ENCODE results near the gene NOS3. TPM values are rescaled to one million over a fixed set of nuclear protein-coding genes. Genes with fewer than 3 reads are reported as not detected.

Gene NOS3
- total and polyA plus RNA-seq, 10 donors, result 11.9 to 455 (median 164) TPM

DNA sequence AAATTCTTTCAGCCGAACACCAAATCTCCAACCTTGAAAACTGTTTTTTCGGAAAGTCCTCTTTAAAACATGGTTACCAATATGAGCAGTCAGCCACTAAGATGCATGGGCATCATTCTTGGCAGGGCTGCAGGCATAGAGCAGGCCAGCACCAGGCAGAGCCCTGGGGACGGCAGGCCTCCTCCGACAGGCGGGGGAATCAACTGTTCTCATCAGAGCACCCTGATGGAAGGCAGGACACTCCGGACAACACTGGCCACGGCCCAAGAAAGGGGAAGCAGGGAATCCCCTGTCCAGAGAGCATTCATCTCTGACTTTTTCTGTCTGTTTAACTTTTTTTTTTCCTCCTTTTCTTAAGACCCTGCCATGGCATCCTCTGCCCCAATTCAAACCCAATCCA is 1.4 kb upstream of the NOS3 start:
- H3K27me3 ChIP-seq (replicated peaks in 1 of 7), result peaks cover 0 to 44% (median 0%) of the 10 kb centered on the region in 7 donors
- H3K27ac ChIP-seq, result peak overlapping the region; percentile 49 to 89 (median 83)
- 34 to 76% (median 56%) methylated on average over 7 of the region's 7 CpGs for WGBS, 5 donors
- no peaks in the 10 kb centered on the region for H3K36me3 ChIP-seq
- TF ChIP-seq, protein P1, sequence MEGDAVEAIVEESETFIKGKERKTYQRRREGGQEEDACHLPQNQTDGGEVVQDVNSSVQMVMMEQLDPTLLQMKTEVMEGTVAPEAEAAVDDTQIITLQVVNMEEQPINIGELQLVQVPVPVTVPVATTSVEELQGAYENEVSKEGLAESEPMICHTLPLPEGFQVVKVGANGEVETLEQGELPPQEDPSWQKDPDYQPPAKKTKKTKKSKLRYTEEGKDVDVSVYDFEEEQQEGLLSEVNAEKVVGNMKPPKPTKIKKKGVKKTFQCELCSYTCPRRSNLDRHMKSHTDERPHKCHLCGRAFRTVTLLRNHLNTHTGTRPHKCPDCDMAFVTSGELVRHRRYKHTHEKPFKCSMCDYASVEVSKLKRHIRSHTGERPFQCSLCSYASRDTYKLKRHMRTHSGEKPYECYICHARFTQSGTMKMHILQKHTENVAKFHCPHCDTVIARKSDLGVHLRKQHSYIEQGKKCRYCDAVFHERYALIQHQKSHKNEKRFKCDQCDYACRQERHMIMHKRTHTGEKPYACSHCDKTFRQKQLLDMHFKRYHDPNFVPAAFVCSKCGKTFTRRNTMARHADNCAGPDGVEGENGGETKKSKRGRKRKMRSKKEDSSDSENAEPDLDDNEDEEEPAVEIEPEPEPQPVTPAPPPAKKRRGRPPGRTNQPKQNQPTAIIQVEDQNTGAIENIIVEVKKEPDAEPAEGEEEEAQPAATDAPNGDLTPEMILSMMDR (IDR thresholded peaks at IDR 0.05 in 8 of 11, conservative IDR thresholded peaks at IDR 0.05 in 3 of 11), result no peak
- TF ChIP-seq POLR2AphosphoS5 (IDR thresholded peaks at IDR 0.05) (no peak), POLR2A (IDR thresholded peaks at IDR 0.05) (no peak)
- H3K4me1 ChIP-seq, result peaks cover 11 to 80% (median 54%) of the 10 kb centered on the region in 6 donors
- H3K4me3 ChIP-seq, result no peak overlapping the region
- H3K9me3 ChIP-seq, result peaks cover 0 to 21% (median 16%) of the 10 kb centered on the region in 8 donors
- intact Hi-C loops (cut with DNase I; ENCODE audit: low total_unique reads), result no loop called here
- DNase-seq, result no peak

DNA sequence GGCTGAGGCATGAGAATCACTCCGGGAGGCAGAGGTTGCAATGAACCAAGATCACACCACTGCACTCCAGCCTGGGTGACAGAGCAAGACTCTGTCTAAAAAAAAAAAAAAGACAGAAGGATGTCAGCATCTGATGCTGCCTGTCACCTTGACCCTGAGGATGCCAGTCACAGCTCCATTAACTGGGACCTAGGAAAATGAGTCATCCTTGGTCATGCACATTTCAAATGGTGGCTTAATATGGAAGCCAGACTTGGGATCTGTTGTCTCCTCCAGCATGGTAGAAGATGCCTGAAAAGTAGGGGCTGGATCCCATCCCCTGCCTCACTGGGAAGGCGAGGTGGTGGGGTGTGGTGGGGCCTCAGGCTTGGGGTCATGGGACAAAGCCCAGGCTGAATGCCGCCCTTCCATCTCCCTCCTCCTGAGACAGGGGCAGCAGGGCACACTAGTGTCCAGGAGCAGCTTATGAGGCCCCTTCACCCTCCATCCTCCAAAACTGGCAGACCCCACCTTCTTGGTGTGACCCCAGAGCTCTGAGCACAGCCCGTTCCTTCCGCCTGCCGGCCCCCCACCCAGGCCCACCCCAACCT is 1.3 kb downstream of the NOS3 start:
- Histone ChIP-seq H3K36me3 (peaks cover 0 to 12% (median 0%) of the 10 kb centered on the region in 6 donors), H3K9me3 (peaks cover 0 to 21% (median 16%) of the 10 kb centered on the region in 8 donors), H3K4me3 (no peak overlapping the region), H3K27me3 (replicated peaks in 1 of 7) (peaks cover 0 to 41% (median 6%) of the 10 kb centered on the region in 7 donors), H3K4me1 (peaks cover 14 to 85% (median 63%) of the 10 kb centered on the region in 6 donors), H3K27ac (peak overlapping the region; percentile 7 to 89 (median 77))
- WGBS, 5 donors, result 70 to 88% (median 72%) methylated on average over 6 of the region's 6 CpGs
- intact Hi-C loops (cut with DNase I; ENCODE audit: low total_unique reads), result no loop called here
- TF ChIP-seq POLR2AphosphoS5 (IDR thresholded peaks at IDR 0.05) (no peak), POLR2A (IDR thresholded peaks at IDR 0.05) (no peak)
- TF ChIP-seq, protein P1 (IDR thresholded peaks at IDR 0.05 in 8 of 11, conservative IDR thresholded peaks at IDR 0.05 in 3 of 11), result no peak
- no peak for DNase-seq

DNA sequence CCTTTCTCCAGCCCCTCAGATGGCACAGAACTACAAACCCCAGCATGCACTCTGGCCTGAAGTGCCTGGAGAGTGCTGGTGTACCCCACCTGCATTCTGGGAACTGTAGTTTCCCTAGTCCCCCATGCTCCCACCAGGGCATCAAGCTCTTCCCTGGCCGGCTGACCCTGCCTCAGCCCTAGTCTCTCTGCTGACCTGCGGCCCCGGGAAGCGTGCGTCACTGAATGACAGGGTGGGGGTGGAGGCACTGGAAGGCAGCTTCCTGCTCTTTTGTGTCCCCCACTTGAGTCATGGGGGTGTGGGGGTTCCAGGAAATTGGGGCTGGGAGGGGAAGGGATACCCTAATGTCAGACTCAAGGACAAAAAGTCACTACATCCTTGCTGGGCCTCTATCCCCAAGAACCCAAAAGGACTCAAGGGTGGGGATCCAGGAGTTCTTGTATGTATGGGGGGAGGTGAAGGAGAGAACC is 2.1 kb downstream of the NOS3 start:
- peak; percentile 87 for DNase-seq
- Histone ChIP-seq H3K4me1 (peaks cover 14 to 89% (median 66%) of the 10 kb centered on the region in 6 donors), H3K4me3 (peak overlapping the region in 6 of 8 donors; percentile 46 to 78 (median 60)), H3K27ac (peak overlapping the region; percentile 7 to 89 (median 77)), H3K27me3 (replicated peaks in 1 of 7) (peaks cover 0 to 41% (median 6%) of the 10 kb centered on the region in 7 donors), H3K9me3 (peaks cover 0 to 21% (median 16%) of the 10 kb centered on the region in 8 donors), H3K36me3 (peaks cover 0 to 19% (median 0%) of the 10 kb centered on the region in 6 donors)
- 47 to 63% (median 52%) methylated on average over 3 to 5 of the region's 5 CpGs for WGBS, 5 donors
- intact Hi-C loops (cut with DNase I; ENCODE audit: low total_unique reads), result no loop called here
- peak in 2 of 3 donors; percentile 52 to 56 for TF ChIP-seq POLR2AphosphoS5 (IDR thresholded peaks at IDR 0.05)
- TF ChIP-seq POLR2A (IDR thresholded peaks at IDR 0.05), result no peak
- TF ChIP-seq, protein P1 (IDR thresholded peaks at IDR 0.05 in 8 of 11, conservative IDR thresholded peaks at IDR 0.05 in 3 of 11), result no peak

DNA sequence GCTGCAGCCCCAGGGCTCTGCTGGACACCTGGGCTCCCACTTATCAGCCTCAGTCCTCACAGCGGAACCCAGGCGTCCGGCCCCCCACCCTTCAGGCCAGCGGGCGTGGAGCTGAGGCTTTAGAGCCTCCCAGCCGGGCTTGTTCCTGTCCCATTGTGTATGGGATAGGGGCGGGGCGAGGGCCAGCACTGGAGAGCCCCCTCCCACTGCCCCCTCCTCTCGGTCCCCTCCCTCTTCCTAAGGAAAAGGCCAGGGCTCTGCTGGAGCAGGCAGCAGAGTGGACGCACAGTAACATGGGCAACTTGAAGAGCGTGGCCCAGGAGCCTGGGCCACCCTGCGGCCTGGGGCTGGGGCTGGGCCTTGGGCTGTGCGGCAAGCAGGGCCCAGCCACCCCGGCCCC is 2.7 kb downstream of the NOS3 start:
- intact Hi-C loops (cut with DNase I; ENCODE audit: low total_unique reads), result no loop called here

More for the DNA sequence above, 2.7 kb downstream of the NOS3 start:
- H3K9me3 ChIP-seq, result peaks cover 0 to 21% (median 16%) of the 10 kb centered on the region in 8 donors
- peaks cover 0 to 25% (median 1%) of the 10 kb centered on the region in 6 donors for H3K36me3 ChIP-seq
- DNase-seq, result peak; percentile 87
- TF ChIP-seq POLR2A (IDR thresholded peaks at IDR 0.05) (peak in 1 of 3 donors; percentile 64), POLR2AphosphoS5 (IDR thresholded peaks at IDR 0.05) (peak; percentile 73 to 84 (median 78))
- TF ChIP-seq, protein P1 (IDR thresholded peaks at IDR 0.05 in 8 of 11, conservative IDR thresholded peaks at IDR 0.05 in 3 of 11), result no peak
- peak overlapping the region in 6 of 8 donors; percentile 49 to 89 (median 80) for H3K27ac ChIP-seq
- 64 to 85% (median 78%) methylated on average over 4 to 14 of the region's 14 CpGs for WGBS, 5 donors
- peaks cover 9 to 89% (median 64%) of the 10 kb centered on the region in 6 donors for H3K4me1 ChIP-seq
- peaks cover 0 to 43% (median 3%) of the 10 kb centered on the region in 7 donors for H3K27me3 ChIP-seq (replicated peaks in 1 of 7)
- H3K4me3 ChIP-seq, result peak overlapping the region; percentile 46 to 78 (median 59)

Measured in spleen (tissue), 11 donors.